A549 (cell line): Measurements from ENCODE around the gene UBAP2L. TPM values are rescaled to one million over a fixed set of nuclear protein-coding genes. Genes with fewer than 3 reads are reported as not detected.

ENCODE experiments used
- ATAC-seq, 2 experiments: fragments of 200-7000 bp in 1 of 2; fragments of >200 bp in 1 of 2; cut with Nextera tagmentation in 1 of 2; cut with Tn5 transposase in 1 of 2; 3 replicates each; pipeline versions ENCODE4 v1.8.0 to v1.9.1; 2018 to 2020; ENCODE audit warnings: mild to moderate bottlenecking in 1 of 2, moderate library complexity in 1 of 2
- CTCF ChIA-PET: fragments of 300-600 bp; sonication (Branson Sonifier 250); formaldehyde crosslinking; extraction: SDS; loops from one replicate; lab custom pipeline; 2021; ENCODE audit warnings: antibody characterized with exemption, inconsistent platforms; lab: Yijun Ruan, JAX
- POLR2A ChIA-PET: fragments of 350-600 bp; formaldehyde crosslinking; extraction: SDS; loops from one replicate; lab custom pipeline; 2021; ENCODE audit warnings: antibody characterized with exemption, inconsistent platforms; lab: Yijun Ruan, JAX
- DNase-seq, 2 experiments: peaks; one replicate each; pipeline versions ENCODE4 v3.0.0 to v3.0.0-alpha.2; 2011 to 2016; ENCODE audit warnings: low read depth in 1 of 2, low spot score in 1 of 2
- FAIRE-seq: peaks from 2 replicates; lab custom pipeline; 2011; peaks lifted over from hg19 to GRCh38; lab: Jason Lieb, UNC
- H3K27ac ChIP-seq, 2 experiments: fragments of >200 bp; sonication (Bioruptor Twin); formaldehyde crosslinking; 3 replicates each; pipeline ENCODE4 v1.5.1; 2016 to 2017
- H3K4me1 ChIP-seq: fragments of >200 bp; sonication (Bioruptor Twin); formaldehyde crosslinking; 3 replicates; pipeline ENCODE4 v1.6.1; 2016
- H3K4me2 ChIP-seq: fragments of >200 bp; sonication (Bioruptor Twin); formaldehyde crosslinking; 3 replicates; pipeline ENCODE4 v1.6.1; 2016
- H3K4me3 ChIP-seq: fragments of >200 bp; sonication (Bioruptor Twin); formaldehyde crosslinking; 3 replicates; pipeline ENCODE4 v1.5.1; 2016
- H3K9me3 ChIP-seq: fragments of >200 bp; sonication (Bioruptor Twin); formaldehyde crosslinking; 3 replicates; pipeline ENCODE4 v1.6.1; 2016
- CTCF ChIP-seq: fragments of >200 bp; sonication (Bioruptor Twin); formaldehyde crosslinking; IDR thresholded peaks from 3 replicates; pipeline ENCODE4 v1.5.1; 2016
- E2F6 ChIP-seq: IDR thresholded peaks from 2 replicates; pipeline ENCODE4 v1.6.1; 2012; ENCODE audit warnings: low read depth, borderline replicate concordance
- EHF ChIP-seq: fragments of 250-450 bp; sonication (Bioruptor Pico); IDR thresholded peaks from 2 replicates; pipeline ENCODE4 v1.5.0; 2020; ENCODE audit warnings: mild to moderate bottlenecking
- EHMT2 ChIP-seq: fragments of 200-600 bp; sonication (generic); IDR thresholded peaks from 2 replicates; pipeline ENCODE4 v1.6.1; 2016; ENCODE audit warnings: antibody characterized with exemption, low read depth, mild to moderate bottlenecking, moderate library complexity
- ESRRA ChIP-seq: fragments of 150-350 bp; IDR thresholded peaks from 2 replicates; pipeline ENCODE4 v1.6.1; 2014; ENCODE audit warnings: mild to moderate bottlenecking, low read length, borderline replicate concordance
- HMGXB4 ChIP-seq: fragments of 250-450 bp; sonication (Bioruptor Pico); IDR thresholded peaks from 2 replicates; pipeline ENCODE4 v1.5.0; 2021; ENCODE audit warnings: mild to moderate bottlenecking, moderate library complexity, borderline replicate concordance
- HOXB5 ChIP-seq: fragments of 250-450 bp; sonication (Bioruptor Pico); IDR thresholded peaks from 2 replicates; pipeline ENCODE4 v1.5.0; 2020; ENCODE audit warnings: mild to moderate bottlenecking, moderate library complexity
- JUN ChIP-seq, 2 experiments: fragments of >200 bp; sonication (Bioruptor Twin); formaldehyde crosslinking; IDR thresholded peaks; 2 replicates in 1 of 2; 3 replicates in 1 of 2; pipeline ENCODE4 v1.6.1; 2016 to 2017
- KDM5A ChIP-seq: fragments of 200-600 bp; sonication (generic); IDR thresholded peaks from 2 replicates; pipeline ENCODE4 v1.6.1; 2016; ENCODE audit warnings: antibody characterized with exemption, mild to moderate bottlenecking
- MAX ChIP-seq: IDR thresholded peaks from 2 replicates; pipeline ENCODE4 v1.6.1; 2012
- NPAS2 ChIP-seq: fragments of 250-450 bp; sonication (Bioruptor Pico); IDR thresholded peaks from 2 replicates; pipeline ENCODE4 v1.8.0; 2022; ENCODE audit warnings: mild to moderate bottlenecking, moderate library complexity, borderline replicate concordance
- PHF8 ChIP-seq: fragments of 200-600 bp; sonication (generic); IDR thresholded peaks from 2 replicates; pipeline ENCODE4 v1.6.1; 2016; ENCODE audit warnings: low read depth, mild to moderate bottlenecking, antibody characterized with exemption, moderate library complexity, borderline replicate concordance
- POLR2A ChIP-seq: IDR thresholded peaks from 2 replicates; pipeline ENCODE4 v1.6.1; 2012; ENCODE audit warnings: mild to moderate bottlenecking, low read length
- POLR2AphosphoS2 ChIP-seq: conservative IDR thresholded peaks from 2 replicates; pipeline ENCODE4 v1.6.1; 2012; ENCODE audit warnings: low read length, improper control_type of control experiment, inconsistent platforms
- RAD21 ChIP-seq, 2 experiments: fragments of >200 bp in 1 of 2; sonication (Bioruptor Twin) in 1 of 2; formaldehyde crosslinking in 1 of 2; IDR thresholded peaks in 1 of 2; conservative IDR thresholded peaks in 1 of 2; 2 replicates in 1 of 2; 3 replicates in 1 of 2; pipeline ENCODE4 v1.6.1; 2012 to 2018; ENCODE audit warnings: inconsistent platforms in 1 of 2
- REST ChIP-seq: fragments of 200-600 bp; sonication (generic); IDR thresholded peaks from 2 replicates; pipeline ENCODE4 v1.6.1; 2016; ENCODE audit warnings: antibody characterized with exemption, mild to moderate bottlenecking, moderate library complexity
- RFX5 ChIP-seq: fragments of 450-650 bp; IDR thresholded peaks from 2 replicates; pipeline ENCODE4 v1.7.1; 2014; ENCODE audit warnings: antibody characterized with exemption, mild to moderate bottlenecking, moderate library complexity
- SMC3 ChIP-seq: fragments of >200 bp; sonication (Bioruptor Twin); formaldehyde crosslinking; IDR thresholded peaks from 3 replicates; pipeline ENCODE4 v1.6.1; 2018; ENCODE audit warnings: inconsistent platforms
- ZC3H11A ChIP-seq: fragments of 450-650 bp; IDR thresholded peaks from 2 replicates; pipeline ENCODE4 v1.6.1; 2014; ENCODE audit warnings: antibody characterized with exemption, mild to moderate bottlenecking
- ZFP36 ChIP-seq: fragments of 450-650 bp; IDR thresholded peaks from 2 replicates; pipeline ENCODE4 v1.6.1; 2014; ENCODE audit warnings: borderline replicate concordance; ENCODE audit not compliant: partially characterized antibody
- ZSCAN20 ChIP-seq: fragments of 250-450 bp; sonication (Bioruptor Pico); IDR thresholded peaks from 2 replicates; pipeline ENCODE4 v1.8.0; 2022; ENCODE audit warnings: mild to moderate bottlenecking, moderate library complexity
- WGBS: methylation state at CpG from one replicate; pipeline ENCODE4 v1.1.6; 2017; ENCODE audit errors: missing lambda C conversion rate; 5-methylcytosine and 5-hydroxymethylcytosine counted together
- polyA plus RNA-seq, 4 experiments: library from polyadenylated mRNA; depleted of rRNA in 3 of 4; stranded (reverse); fragments of >200 nt; fragmentation: RNase III in 1 of 4; extraction: RNeasy Plus Mini Kit Qiagen cat#74134 plus additional on column Dnase treatment in 1 of 4; gene quantifications; 2 replicates in 3 of 4; 3 replicates in 1 of 4; pipeline ENCODE4 v1.2.3, GENCODE V29; 2011 to 2017

UBAP2L gene
- polyA plus RNA-seq, 2 of the 4 experiments (the other 2 are of a cell fraction): 169 TPM

- no peak for TF ChIP-seq REST
- TF ChIP-seq EHMT2: no peak
- peak; percentile 99 for TF ChIP-seq E2F6
- TF ChIP-seq HOXB5 (CRISPR knock-in tag): no peak
- TF ChIP-seq KDM5A: no peak
- no peak for TF ChIP-seq ZFP36
- no peak for TF ChIP-seq HMGXB4
- peak; percentile 85 to 90; a peak in 4 of 5 replicates for TF ChIP-seq JUN (IDR thresholded peaks at IDR 0.05)
- peak; percentile 74; the same call in 1 of the 2 replicates for TF ChIP-seq RFX5
- peak; percentile 92 for TF ChIP-seq MAX
- peak; percentile 66 for TF ChIP-seq POLR2A
- peak; percentile 32; the same call in 1 of the 2 replicates for TF ChIP-seq PHF8
- no peak for TF ChIP-seq ESRRA
These were observed 37.5 kb upstream of the UBAP2L start (continued) for GRCh38 chr1:154183046-154183915.

GRCh38 chr1:154186177-154186576 is 34.6 kb upstream of the UBAP2L start:
- ATAC-seq (no peak), FAIRE-seq (no peak), DNase-seq (peak; percentile 36 to 68)
- CTCF ChIA-PET: no interaction called here
- H3K4me3 ChIP-seq: no peak overlapping the region
- no peak for TF ChIP-seq ZFP36
- TF ChIP-seq ZC3H11A: no peak
- TF ChIP-seq PHF8: no peak
- TF ChIP-seq EHF: no peak
- no peak for TF ChIP-seq HOXB5 (CRISPR knock-in tag)
- TF ChIP-seq POLR2AphosphoS2: no peak
- TF ChIP-seq SMC3: 0 out of 3 replicates have a peak, but pooled peaks have one; percentile 40
- no peak for TF ChIP-seq E2F6
- no peak for TF ChIP-seq MAX
- no peak for TF ChIP-seq ZSCAN20
- TF ChIP-seq POLR2A: no peak
- TF ChIP-seq RAD21 (conservative IDR thresholded peaks at IDR 0.05 in 1 of 2, IDR thresholded peaks at IDR 0.05 in 1 of 2): peak; percentile 54 to 73
- peak; percentile 51 for TF ChIP-seq CTCF
- no peak for TF ChIP-seq NPAS2 (CRISPR knock-in tag)
- WGBS: 0% methylated on average over 1 of the region's 1 CpG
- no peak overlapping the region for H3K4me2 ChIP-seq
- no peaks in the 10 kb centered on the region for H3K9me3 ChIP-seq
- H3K4me1 ChIP-seq: peaks cover 22% of the 10 kb centered on the region
- POLR2A ChIA-PET: no interaction called here
- no peak overlapping the region for H3K27ac ChIP-seq
